ENCODE measurements around the gene FOCAD.

DNA sequence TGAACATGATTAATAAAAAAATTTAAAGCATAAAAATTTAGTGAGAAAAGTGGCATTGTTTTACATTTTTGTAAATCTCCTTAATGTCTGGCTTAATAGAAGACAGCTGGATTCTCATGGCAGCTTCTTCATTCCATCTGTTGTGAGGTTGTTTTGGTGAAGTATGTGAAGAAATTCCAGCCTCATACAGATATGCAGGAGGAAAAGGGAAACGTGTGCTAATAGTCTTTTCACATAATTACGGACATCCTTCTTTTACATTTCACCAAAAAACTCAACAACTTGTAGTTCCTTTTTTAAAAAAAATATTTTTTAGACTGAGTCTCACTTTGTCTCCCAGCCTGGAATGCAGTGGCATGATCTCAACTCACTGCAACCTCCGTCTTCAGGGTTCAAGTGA is 300.4 kb downstream of the FOCAD start:
- TF ChIP-seq, protein P1, sequence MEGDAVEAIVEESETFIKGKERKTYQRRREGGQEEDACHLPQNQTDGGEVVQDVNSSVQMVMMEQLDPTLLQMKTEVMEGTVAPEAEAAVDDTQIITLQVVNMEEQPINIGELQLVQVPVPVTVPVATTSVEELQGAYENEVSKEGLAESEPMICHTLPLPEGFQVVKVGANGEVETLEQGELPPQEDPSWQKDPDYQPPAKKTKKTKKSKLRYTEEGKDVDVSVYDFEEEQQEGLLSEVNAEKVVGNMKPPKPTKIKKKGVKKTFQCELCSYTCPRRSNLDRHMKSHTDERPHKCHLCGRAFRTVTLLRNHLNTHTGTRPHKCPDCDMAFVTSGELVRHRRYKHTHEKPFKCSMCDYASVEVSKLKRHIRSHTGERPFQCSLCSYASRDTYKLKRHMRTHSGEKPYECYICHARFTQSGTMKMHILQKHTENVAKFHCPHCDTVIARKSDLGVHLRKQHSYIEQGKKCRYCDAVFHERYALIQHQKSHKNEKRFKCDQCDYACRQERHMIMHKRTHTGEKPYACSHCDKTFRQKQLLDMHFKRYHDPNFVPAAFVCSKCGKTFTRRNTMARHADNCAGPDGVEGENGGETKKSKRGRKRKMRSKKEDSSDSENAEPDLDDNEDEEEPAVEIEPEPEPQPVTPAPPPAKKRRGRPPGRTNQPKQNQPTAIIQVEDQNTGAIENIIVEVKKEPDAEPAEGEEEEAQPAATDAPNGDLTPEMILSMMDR (IDR thresholded peaks at IDR 0.05), result no peak
- no peak for TF ChIP-seq POLR2A (IDR thresholded peaks at IDR 0.05)
